ENCODE data around the gene KRT1.

GRCh38 chr12:52702338-52702737 lies 22.1 kb upstream of the KRT1 start:
- TF ChIP-seq POLR2A (IDR thresholded peaks at IDR 0.05), result no peak
- TF ChIP-seq CTCF (IDR thresholded peaks at IDR 0.05), result no peak
- no peak for TF ChIP-seq POLR2AphosphoS5 (IDR thresholded peaks at IDR 0.05)

All from prostate gland (tissue), 2 donors.